ENCODE results near the gene ITGA11. TPM values are rescaled to one million over a fixed set of nuclear protein-coding genes. Genes with fewer than 3 reads are reported as not detected.

The ITGA11 gene
- total RNA-seq, 1 donor: 567 TPM

DNA sequence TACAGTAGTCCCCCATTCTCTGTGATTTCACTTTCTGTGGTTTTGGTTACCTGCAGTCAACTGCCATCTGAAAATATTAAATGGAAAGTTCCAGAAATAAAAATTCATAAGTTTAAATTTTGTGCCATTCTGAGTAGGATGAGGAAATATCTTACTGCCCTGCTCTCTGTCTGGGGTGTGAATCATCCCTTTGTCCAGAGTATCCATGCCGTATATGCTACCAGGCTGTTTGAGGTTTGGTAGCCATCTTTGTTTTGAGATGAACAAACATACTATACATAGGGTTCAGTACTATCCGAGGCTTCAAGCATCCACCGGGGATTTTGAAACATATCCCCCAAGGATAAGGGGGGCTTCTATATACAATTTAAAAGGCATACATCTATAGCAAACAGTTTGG is 170.7 kb downstream of the ITGA11 start:
- no peak for TF ChIP-seq CTCF (IDR thresholded peaks at IDR 0.05; ENCODE audit: extremely low read depth, low read depth, low read length)
- no peak overlapping the region for H3K4me3 ChIP-seq (ENCODE audit: insufficient read depth, low read length)
- H3K9me3 ChIP-seq (ENCODE audit: low read depth, low read length): no peaks in the 10 kb centered on the region
- peaks cover 20% of the 10 kb centered on the region for H3K4me1 ChIP-seq (ENCODE audit: insufficient read depth, low read length)
- H4K20me1 ChIP-seq (ENCODE audit: insufficient read depth, low read length): no peaks in the 10 kb centered on the region
- no peak overlapping the region for H3K4me2 ChIP-seq (ENCODE audit: insufficient read depth, low read length)
- no peaks in the 10 kb centered on the region for H3K79me2 ChIP-seq (ENCODE audit: insufficient read depth, low read length)
- H2AFZ ChIP-seq (ENCODE audit: low read length): peak overlapping the region; percentile 7
- no peak overlapping the region for H3K27ac ChIP-seq (ENCODE audit: low read depth, low read length)
- H3K27me3 ChIP-seq (ENCODE audit: insufficient read depth, low read length): peaks cover 7% of the 10 kb centered on the region
- no peaks in the 10 kb centered on the region for H3K36me3 ChIP-seq (ENCODE audit: insufficient read depth, low read length)
- DNase-seq (ENCODE audit: insufficient read length, low spot score, missing footprints): no peak

GRCh38 chr15:68259883-68260282 is 172.1 kb downstream of the ITGA11 start:
- H4K20me1 ChIP-seq (ENCODE audit: insufficient read depth, low read length): no peaks in the 10 kb centered on the region
- peaks cover 4% of the 10 kb centered on the region for H3K27me3 ChIP-seq (ENCODE audit: insufficient read depth, low read length)

DNA sequence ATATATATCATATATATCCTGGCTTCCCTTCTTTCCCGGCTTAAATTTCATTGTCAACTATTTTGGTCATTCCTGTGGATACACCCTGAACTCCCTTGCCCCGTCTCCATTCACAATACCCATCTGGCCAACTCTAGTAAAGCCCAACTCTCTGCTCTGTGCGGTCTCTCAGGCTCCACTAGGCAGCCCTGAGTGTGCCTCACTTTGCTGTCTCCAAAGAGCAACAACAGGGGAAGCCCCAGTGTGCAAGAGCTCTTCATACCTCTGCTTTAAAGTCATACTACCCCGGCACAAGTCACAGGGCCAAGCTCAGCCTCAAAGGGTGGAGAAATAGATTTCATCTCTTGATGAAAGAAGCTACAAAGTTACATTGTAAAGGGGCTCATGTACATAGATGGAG is 173.3 kb downstream of the ITGA11 start:
- Histone ChIP-seq H4K20me1 (ENCODE audit: insufficient read depth, low read length) (no peaks in the 10 kb centered on the region), H2AFZ (ENCODE audit: low read length) (peak overlapping the region; percentile 78), H3K4me1 (ENCODE audit: insufficient read depth, low read length) (peaks cover 20% of the 10 kb centered on the region), H3K4me2 (ENCODE audit: insufficient read depth, low read length) (peak overlapping the region; percentile 39), H3K9me3 (ENCODE audit: low read depth, low read length) (no peaks in the 10 kb centered on the region), H3K4me3 (ENCODE audit: insufficient read depth, low read length) (no peak overlapping the region), H3K79me2 (ENCODE audit: insufficient read depth, low read length) (no peaks in the 10 kb centered on the region), H3K27ac (ENCODE audit: low read depth, low read length) (peak overlapping the region; percentile 33), H3K27me3 (ENCODE audit: insufficient read depth, low read length) (peaks cover 4% of the 10 kb centered on the region), H3K36me3 (ENCODE audit: insufficient read depth, low read length) (no peaks in the 10 kb centered on the region)
- TF ChIP-seq CTCF (IDR thresholded peaks at IDR 0.05; ENCODE audit: extremely low read depth, low read depth, low read length): no peak
- no peak for DNase-seq (ENCODE audit: insufficient read length, low spot score, missing footprints)

More at GRCh38 chr15:68259883-68260282, 172.1 kb downstream of the ITGA11 start:
- Histone ChIP-seq H3K36me3 (ENCODE audit: insufficient read depth, low read length) (no peaks in the 10 kb centered on the region), H3K4me1 (ENCODE audit: insufficient read depth, low read length) (peaks cover 20% of the 10 kb centered on the region), H3K9me3 (ENCODE audit: low read depth, low read length) (no peaks in the 10 kb centered on the region), H3K4me3 (ENCODE audit: insufficient read depth, low read length) (no peak overlapping the region), H3K27ac (ENCODE audit: low read depth, low read length) (no peak overlapping the region), H2AFZ (ENCODE audit: low read length) (no peak overlapping the region), H3K79me2 (ENCODE audit: insufficient read depth, low read length) (no peaks in the 10 kb centered on the region), H3K4me2 (ENCODE audit: insufficient read depth, low read length) (no peak overlapping the region)
- no peak for DNase-seq (ENCODE audit: insufficient read length, low spot score, missing footprints)
- no peak for TF ChIP-seq CTCF (IDR thresholded peaks at IDR 0.05; ENCODE audit: extremely low read depth, low read depth, low read length)

DNA sequence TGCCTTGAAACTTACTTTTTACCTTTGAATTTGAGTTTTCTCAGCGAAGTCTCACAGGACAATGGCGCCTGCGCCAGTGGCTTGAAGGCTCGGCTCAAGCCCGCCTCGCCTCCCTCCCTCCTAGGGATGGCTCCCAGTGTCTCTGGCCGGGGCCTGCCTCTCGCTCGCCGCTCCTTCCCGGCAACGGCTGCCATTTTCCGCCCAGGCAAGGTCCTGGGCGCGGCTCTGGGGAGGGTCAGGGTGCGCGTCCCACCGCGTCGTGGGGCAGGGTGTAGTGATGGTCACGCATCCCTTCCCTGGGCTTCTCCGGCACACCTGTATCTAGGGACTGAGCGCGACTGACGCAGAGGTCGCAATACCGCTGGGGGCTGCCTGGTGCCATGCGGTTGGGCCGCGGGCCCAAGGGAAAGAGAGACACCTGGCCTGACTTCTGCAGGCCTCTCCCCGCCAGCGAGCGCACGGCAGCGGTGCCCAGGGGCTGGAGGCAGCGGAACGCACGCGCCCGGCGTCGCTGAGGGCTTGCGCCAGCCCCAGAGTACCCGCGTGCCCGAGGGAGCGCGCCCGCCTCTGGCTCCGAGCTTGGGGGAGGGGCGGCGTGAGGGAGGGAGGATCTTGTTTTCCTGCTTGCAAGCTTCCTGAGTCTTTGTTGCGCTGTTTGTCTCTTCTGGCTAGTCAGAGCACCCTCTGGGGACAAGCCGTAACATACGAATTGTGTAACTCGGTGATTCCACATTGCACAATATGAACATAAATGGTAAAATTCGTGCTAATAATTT is 175.1 kb downstream of the ITGA11 start:
- Histone ChIP-seq H3K9me3 (ENCODE audit: low read depth, low read length) (no peaks in the 10 kb centered on the region), H3K36me3 (ENCODE audit: insufficient read depth, low read length) (no peaks in the 10 kb centered on the region), H3K27me3 (ENCODE audit: insufficient read depth, low read length) (no peaks in the 10 kb centered on the region), H4K20me1 (ENCODE audit: insufficient read depth, low read length) (no peaks in the 10 kb centered on the region), H3K4me1 (ENCODE audit: insufficient read depth, low read length) (peaks cover 22% of the 10 kb centered on the region), H3K27ac (ENCODE audit: low read depth, low read length) (peak overlapping the region; percentile 55), H3K4me3 (ENCODE audit: insufficient read depth, low read length) (peak overlapping the region; percentile 74), H3K79me2 (ENCODE audit: insufficient read depth, low read length) (no peaks in the 10 kb centered on the region), H3K4me2 (ENCODE audit: insufficient read depth, low read length) (peak overlapping the region; percentile 89), H2AFZ (ENCODE audit: low read length) (peak overlapping the region; percentile 92)
- DNase-seq (ENCODE audit: insufficient read length, low spot score, missing footprints): peak; percentile 93
- no peak for TF ChIP-seq CTCF (IDR thresholded peaks at IDR 0.05; ENCODE audit: extremely low read depth, low read depth, low read length)

All from osteoblast (primary cell).